Lower leg skin (tissue), 4 donors: Measurements from ENCODE around the gene CFAP161. TPM values are rescaled to one million over a fixed set of nuclear protein-coding genes. Genes with fewer than 3 reads are reported as not detected.

ENCODE experiments used
- DNase-seq, 2 donors: peaks; one replicate each; pipeline ENCODE4 v3.0.0-alpha.2; 2019; ENCODE audit warnings: low spot score in 2 of 2
- H3K4me3 ChIP-seq: fragments of 200-600 bp; sonication (generic); 2 replicates; pipeline ENCODE4 v1.5.1; 2017; ENCODE audit warnings: mild to moderate bottlenecking, low read depth; ENCODE audit not compliant: poor library complexity, severe bottlenecking
- POLR2A ChIP-seq, 2 donors: fragments of 450-650 bp; IDR thresholded peaks; one replicate each; pipeline ENCODE4 v1.6.1; 2016 to 2017; ENCODE audit warnings: antibody characterized with exemption in 2 of 2, mild to moderate bottlenecking in 1 of 2, moderate library complexity in 1 of 2
- WGBS, 2 donors: methylation state at CpG; one replicate each; pipeline ENCODE4 v1.1.5; 2018; 5-methylcytosine and 5-hydroxymethylcytosine counted together
- intact Hi-C: fragments of 100-400 bp; cut with DNase I; formaldehyde crosslinking; loops from one replicate; pipeline ENCODE4 v1.15.0; 2023; ENCODE audit warnings: low total_unique reads
- total RNA-seq, 4 donors: library from RNA; depleted of rRNA; stranded (reverse); fragments of >200 nt; gene quantifications; one replicate each; pipeline ENCODE4 v1.1.0, GENCODE V29; 2016
- TF ChIP-seq, protein P1 (sequence below), 3 donors: fragments of 450-650 bp; IDR thresholded peaks; one replicate each; pipeline ENCODE4 v1.5.1; 2016; ENCODE audit warnings: antibody characterized with exemption in 3 of 3, mild to moderate bottlenecking in 3 of 3, moderate library complexity in 2 of 3

The CFAP161 gene
- total RNA-seq, 4 donors from 2014 or later = 0.25 to 0.49 TPM; not detected in 2

GRCh38 chr15:81087694-81088093 lies 46.4 kb upstream of the CFAP161 start:
- intact Hi-C loops = no loop called here
- 47 to 50% methylated on average over 1 of the region's 1 CpG for WGBS, 2 donors
- H3K4me3 ChIP-seq = no peak overlapping the region
- no peak for DNase-seq
- no peak for TF ChIP-seq POLR2A (IDR thresholded peaks at IDR 0.05)
- TF ChIP-seq, protein P1, sequence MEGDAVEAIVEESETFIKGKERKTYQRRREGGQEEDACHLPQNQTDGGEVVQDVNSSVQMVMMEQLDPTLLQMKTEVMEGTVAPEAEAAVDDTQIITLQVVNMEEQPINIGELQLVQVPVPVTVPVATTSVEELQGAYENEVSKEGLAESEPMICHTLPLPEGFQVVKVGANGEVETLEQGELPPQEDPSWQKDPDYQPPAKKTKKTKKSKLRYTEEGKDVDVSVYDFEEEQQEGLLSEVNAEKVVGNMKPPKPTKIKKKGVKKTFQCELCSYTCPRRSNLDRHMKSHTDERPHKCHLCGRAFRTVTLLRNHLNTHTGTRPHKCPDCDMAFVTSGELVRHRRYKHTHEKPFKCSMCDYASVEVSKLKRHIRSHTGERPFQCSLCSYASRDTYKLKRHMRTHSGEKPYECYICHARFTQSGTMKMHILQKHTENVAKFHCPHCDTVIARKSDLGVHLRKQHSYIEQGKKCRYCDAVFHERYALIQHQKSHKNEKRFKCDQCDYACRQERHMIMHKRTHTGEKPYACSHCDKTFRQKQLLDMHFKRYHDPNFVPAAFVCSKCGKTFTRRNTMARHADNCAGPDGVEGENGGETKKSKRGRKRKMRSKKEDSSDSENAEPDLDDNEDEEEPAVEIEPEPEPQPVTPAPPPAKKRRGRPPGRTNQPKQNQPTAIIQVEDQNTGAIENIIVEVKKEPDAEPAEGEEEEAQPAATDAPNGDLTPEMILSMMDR (IDR thresholded peaks at IDR 0.05) = no peak

- no peak for DNase-seq
- no peak overlapping the region for H3K4me3 ChIP-seq
- WGBS, 2 donors = 42 to 64% methylated on average over 5 of the region's 5 CpGs
- no peak for TF ChIP-seq POLR2A (IDR thresholded peaks at IDR 0.05)
- TF ChIP-seq, protein P1 (IDR thresholded peaks at IDR 0.05) = no peak
- intact Hi-C loops = no loop called here
Measured at GRCh38 chr15:81088470-81089013, 45.5 kb upstream of the CFAP161 start.

DNA sequence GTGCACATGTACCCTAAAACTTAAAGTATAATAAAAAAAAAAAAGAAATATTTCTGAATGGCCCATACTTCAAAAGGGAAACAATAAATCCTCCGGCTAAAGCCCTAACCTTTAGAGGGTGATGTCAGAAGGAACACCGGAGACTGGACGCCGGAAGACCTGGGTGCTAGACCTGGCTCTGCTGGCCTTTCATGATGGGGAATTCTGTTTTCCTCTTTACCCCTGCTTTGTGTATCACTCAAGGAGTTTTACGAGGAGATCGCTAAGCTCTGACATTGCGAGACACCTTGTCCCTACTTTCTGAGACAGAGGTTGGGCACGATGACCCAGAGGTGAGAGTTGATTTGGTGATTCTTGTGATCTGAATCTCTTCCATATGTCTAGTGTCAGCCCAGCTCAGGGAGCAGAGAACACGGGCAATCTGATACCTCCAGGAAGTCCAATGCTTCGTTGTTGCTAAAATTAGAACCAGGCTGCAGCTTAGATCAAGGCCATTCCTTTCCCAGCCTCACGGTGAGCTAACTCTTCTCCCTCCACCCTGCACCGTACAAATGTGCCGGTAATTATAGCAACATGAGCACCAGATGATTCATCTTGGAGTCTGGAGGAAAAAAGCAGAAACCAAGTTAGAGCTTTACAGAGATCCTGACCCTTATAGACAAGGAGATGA lies 42.0 kb upstream of the CFAP161 start:
- TF ChIP-seq, protein P1 (IDR thresholded peaks at IDR 0.05) = no peak
- TF ChIP-seq POLR2A (IDR thresholded peaks at IDR 0.05) = no peak
- no peak overlapping the region for H3K4me3 ChIP-seq
- 48 to 50% methylated on average over 13 of the region's 13 CpGs for WGBS, 2 donors
- no peak for DNase-seq
- intact Hi-C loops = no loop called here

- no peak for DNase-seq
- 52 to 54% methylated on average over 5 of the region's 5 CpGs for WGBS, 2 donors
- intact Hi-C loops = no loop called here
Measured at GRCh38 chr15:81092559-81092902, 41.5 kb upstream of the CFAP161 start.

DNA sequence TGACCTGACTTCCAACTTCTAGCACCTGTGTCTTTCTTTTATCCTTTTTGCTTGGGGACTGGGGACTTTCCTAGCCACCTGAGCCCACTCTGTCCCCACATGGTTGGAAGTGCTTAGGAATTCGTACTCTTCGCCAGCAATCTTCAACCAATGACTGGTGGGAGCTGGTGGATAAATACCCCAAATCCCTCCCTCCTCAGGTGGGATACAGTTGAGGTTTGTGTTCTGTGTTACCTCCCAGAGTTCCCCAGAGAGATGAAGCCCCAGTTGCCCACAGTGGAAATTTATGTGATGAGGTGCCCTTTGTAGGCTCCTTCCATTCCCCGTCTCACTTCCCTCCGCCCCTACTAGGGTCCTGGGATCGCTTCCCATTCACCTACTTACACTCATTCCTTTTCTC lies 40.1 kb upstream of the CFAP161 start:
- WGBS, 2 donors = 93 to 94% methylated on average over 5 of the region's 5 CpGs
- intact Hi-C loops = no loop called here

More at GRCh38 chr15:81092559-81092902, 41.5 kb upstream of the CFAP161 start:
- no peak overlapping the region for H3K4me3 ChIP-seq
- TF ChIP-seq POLR2A (IDR thresholded peaks at IDR 0.05) = no peak
- TF ChIP-seq, protein P1 (IDR thresholded peaks at IDR 0.05) = no peak

More for the DNA sequence above, 40.1 kb upstream of the CFAP161 start:
- DNase-seq = no peak
- no peak for TF ChIP-seq POLR2A (IDR thresholded peaks at IDR 0.05)
- TF ChIP-seq, protein P1 (IDR thresholded peaks at IDR 0.05) = no peak
- H3K4me3 ChIP-seq = no peak overlapping the region
